CD4-positive, alpha-beta T cell treated with Interleukin-17A for 1 hour (primary cell): ENCODE results near the gene TSHZ2.
"Not testable (repeated sequence)": the region's sequence is repeated elsewhere in the genome, so short reads cannot be mapped to it uniquely, and the experiment has no call there.

Experiments
- DNase-seq: peaks from one replicate; pipeline ENCODE4 v3.0.0-alpha.2; 2020

The TSHZ2 gene

DNA sequence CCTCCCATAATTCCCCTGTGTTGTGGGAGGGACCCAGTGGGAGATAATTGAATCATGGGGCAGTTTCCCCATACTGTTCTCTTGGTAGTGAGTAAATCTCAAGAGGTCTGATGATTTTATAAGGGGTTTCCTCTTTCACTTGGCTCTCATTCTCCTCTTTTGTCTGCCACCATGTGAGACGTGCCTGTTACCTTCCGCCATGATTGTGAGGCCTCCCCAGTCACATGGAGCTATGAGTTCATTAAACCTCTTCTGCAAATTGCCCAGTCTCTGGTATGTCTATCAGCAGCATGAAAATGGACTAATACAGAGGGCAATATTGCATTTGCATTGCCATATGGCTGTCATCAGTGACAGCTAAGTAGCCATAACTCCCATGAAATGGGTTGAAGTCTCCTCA is 558.3 kb downstream of the TSHZ2 start:
- no peak for DNase-seq

DNA sequence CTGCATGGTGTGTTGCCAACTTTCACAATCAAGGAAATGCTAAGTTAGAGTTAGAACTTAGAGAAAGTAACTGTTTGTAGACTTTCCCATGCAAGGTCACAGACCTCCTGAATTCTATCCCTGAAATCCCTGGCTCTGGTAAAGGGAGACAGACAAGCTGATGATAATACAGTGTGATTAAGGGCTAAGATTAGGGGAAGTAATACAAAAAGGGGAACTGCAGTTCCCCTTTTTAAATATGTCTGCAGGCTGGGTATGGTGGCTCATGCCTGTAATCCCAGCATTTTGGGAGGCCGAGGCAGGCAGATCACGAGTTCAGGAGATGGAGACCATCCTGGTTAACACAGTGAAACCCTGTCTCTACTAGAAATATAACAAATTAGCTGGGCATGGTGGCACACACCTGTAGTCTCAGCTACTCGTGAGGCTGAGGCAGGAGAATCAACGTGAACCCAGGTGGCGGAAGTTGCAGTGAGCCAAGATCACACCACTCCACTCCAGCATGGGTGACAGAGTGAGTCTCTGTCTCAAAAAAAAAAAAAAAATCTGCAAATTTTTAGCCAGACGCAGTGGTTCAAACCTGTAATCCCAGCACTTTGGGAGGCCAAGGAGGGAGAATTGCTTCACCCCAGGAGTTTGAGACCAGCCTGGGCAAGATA is 560.6 kb downstream of the TSHZ2 start:
- DNase-seq, result not testable (repeated sequence)

DNA sequence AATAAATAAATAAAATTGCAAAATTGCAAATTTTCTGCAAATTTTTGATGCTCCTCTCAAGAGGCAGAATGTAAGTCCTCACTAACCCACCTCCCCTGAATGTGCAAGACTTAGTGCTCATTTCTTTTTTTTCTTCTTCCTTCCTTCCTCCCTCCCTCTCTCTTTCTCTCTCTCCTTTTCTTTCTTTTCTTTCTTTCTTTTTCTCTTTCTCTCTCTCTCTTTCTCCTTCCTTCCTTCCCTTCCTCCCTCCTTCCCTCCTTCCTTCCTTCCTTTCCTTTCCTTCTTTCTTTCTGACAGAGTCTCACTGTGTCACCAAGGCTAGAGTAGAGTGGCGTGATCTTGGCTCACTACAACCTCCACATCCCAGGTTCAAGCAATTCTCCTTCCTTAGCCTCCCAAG is 561.3 kb downstream of the TSHZ2 start:
- no peak for DNase-seq

DNA sequence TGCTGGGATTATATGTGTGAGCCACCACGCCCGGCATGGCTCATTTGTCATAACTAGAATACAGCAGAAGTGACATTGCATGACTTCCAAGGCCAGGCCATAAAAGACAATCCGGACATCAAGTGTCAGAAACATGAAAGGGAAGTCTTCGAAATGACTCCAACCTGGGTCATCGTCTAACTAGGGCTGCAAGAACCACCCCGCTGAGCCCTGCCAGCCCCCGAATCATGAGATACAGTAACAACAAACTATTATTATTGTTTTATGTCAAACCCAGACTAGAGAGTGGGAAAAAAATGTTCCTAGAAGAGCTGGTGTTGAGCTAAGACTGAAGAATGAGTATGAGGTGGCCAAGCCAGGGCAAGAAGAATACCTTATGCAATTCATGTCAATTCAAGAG is 561.9 kb downstream of the TSHZ2 start:
- no peak for DNase-seq

DNA sequence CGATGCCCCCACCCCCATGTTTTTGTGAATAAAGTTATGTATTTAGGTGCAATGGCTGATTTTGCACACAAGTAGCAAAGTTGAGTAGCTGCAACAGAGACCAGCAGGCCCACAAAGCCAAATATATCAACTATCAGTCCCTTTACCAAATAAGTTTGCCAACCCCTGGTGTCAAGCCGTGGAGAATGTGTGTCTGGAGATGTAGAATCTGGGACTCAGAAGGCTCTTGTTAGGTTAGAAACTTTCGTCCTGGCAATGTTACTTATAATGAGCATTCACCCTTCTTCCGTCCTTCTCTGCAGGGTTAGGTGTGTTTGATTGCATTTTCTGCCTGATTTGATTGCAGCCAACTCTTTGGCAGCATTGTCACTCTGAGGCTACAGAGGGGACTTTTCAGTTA is 563.7 kb downstream of the TSHZ2 start:
- DNase-seq, result no peak

DNA sequence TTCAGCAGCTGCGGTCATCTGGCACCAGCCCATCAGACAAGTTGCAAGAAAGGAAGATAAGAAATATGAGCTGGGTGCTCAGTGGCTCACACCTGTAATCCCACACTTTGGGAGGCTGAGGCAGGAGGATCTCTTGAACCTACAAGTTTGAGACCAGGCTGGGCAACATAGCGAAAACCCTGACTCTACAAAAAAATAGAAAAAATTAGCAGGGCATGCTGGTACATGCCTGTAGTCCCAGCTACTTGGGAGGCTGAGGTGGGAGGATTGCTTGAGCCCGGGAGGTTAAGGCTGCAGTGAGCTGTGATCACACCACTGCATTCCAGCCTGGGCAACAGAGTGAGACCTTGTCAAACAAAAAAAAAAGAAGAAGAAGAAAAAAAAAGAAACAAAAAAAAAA is 564.2 kb downstream of the TSHZ2 start:
- DNase-seq, result not testable (repeated sequence)

DNA sequence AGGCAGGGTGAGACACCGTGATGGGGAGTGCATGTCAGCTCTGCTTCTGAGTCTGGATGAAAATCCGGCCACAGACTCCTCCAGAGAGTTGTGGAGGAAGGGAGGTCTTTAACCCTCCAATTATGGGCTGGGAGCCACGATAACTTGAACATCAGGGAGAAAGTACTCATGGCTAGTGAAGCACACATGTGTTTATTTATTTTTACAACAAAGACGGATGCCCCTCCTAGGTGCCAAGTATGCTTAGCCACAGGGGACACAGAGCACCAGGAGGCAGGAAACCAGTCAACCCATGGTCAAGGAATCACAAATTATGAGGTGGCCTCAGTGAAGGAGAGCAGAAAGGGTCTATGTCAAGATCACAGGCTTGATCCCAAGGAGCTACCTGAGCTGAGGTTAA is 567.4 kb downstream of the TSHZ2 start:
- no peak for DNase-seq
